ENCODE results near the gene RALGAPA2.

DNA sequence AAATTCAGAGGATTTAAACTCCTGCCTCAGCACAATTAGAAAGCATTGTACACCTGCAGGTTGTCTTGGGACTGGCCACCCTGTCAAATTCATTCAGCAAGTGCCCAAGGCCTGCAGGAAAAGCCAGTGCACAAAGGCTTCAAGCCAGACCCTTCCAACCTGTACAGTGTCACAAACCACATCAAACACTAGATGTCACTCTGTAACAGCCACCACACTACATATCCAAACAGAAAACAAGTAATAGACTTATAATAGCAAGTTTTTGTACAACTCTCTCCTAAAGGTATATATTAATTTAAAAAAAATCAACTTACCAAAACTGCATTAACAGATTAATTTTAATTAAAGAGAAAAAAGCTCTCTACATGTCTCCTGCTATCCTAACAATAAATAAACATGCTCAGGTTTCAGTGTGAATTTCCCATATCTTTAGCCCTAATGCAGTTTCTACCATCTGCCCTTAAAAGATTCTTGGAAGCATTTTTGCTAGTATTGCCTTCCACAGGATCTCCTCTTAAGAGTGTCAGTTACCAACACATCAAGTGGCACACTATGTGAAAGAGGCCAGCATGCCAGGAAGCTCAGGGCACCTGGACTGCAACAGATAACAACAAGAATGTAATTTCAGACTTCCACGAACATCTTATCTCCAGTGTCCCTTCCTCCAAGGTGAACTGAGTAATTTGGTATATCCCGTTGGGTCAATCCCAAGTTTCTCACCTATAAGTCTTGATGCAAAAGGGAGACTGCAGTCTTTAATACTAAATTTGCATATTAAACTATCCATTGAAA is 47.5 kb downstream of the RALGAPA2 start:
- TF ChIP-seq, protein P1, sequence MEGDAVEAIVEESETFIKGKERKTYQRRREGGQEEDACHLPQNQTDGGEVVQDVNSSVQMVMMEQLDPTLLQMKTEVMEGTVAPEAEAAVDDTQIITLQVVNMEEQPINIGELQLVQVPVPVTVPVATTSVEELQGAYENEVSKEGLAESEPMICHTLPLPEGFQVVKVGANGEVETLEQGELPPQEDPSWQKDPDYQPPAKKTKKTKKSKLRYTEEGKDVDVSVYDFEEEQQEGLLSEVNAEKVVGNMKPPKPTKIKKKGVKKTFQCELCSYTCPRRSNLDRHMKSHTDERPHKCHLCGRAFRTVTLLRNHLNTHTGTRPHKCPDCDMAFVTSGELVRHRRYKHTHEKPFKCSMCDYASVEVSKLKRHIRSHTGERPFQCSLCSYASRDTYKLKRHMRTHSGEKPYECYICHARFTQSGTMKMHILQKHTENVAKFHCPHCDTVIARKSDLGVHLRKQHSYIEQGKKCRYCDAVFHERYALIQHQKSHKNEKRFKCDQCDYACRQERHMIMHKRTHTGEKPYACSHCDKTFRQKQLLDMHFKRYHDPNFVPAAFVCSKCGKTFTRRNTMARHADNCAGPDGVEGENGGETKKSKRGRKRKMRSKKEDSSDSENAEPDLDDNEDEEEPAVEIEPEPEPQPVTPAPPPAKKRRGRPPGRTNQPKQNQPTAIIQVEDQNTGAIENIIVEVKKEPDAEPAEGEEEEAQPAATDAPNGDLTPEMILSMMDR (IDR thresholded peaks at IDR 0.05), result peak in 2 of 4 experiments; percentile 43 to 58
- TF ChIP-seq POLR2AphosphoS5 (IDR thresholded peaks at IDR 0.05) (no peak), POLR2A (IDR thresholded peaks at IDR 0.05) (no peak)
